A549 treated with Hydrocortisone at 1 μM for 4 hours (cell line): ENCODE measurements around the gene PRELP. TPM values are rescaled to one million over a fixed set of nuclear protein-coding genes. Genes with fewer than 3 reads are reported as not detected.

Experiments used
- total RNA-seq: library from RNA; stranded (reverse); fragments of 200-300 nt; extraction: Qiagen RNA extraction; gene quantifications from 5 replicates; pipeline ENCODE4 v1.2.3, GENCODE V29; 2022

The PRELP gene
- 0.01 TPM in 1 of 5 replicates, not detected in the others for total RNA-seq

GRCh38 chr1:203475012-203475981 is at the start of gene PRELP:
Gene PRELP (plus strand): TSS chr1:203475806. CDS start chr1:203483185, 7,379 bp downstream.

DNA sequence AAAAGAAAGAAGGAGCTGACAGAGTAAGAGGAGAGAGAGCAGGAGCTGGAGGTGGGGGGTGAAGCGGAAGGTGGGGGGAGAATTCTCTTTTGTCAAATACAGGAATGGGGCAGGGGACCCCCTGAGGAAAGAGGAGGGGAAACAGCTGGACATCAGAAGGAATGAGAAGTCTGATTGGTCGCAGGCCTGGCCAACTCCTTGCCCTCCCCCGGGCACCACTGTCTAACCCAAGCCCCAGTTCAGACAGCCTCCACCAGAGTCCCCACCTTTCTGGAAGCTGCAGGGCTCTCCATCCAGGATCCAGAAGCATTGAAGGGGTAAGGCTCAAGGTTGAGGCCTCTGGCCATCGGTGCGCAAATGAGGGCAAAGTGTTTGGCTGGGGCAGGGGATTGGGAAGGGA is 18.3 kb downstream of the PRELP start, which contains the start of gene OPTC:
Gene OPTC, plus strand, starts transcription at position 253 of the 400 bp plus-strand sequence. CDS start 1,853 bp downstream, outside the sequence.

Other genes starting within 250 kb of the PRELP start
- gene CHIT1, start 246.1 kb upstream of the PRELP start, total RNA-seq, result not detected in 5 replicates
- gene BTG2, start 170.3 kb upstream of the PRELP start, total RNA-seq, result 11.0 to 14.9 TPM (median 14.5 TPM) in 5 replicates
- 0.03 to 0.06 TPM (median 0.06 TPM) in 3 of 5 replicates, not detected in the others for gene FMOD, start 124.7 kb upstream of the PRELP start, total RNA-seq
- not detected in 5 replicates for gene OPTC, start 18.3 kb downstream of the PRELP start, total RNA-seq
- 16.6 to 29.4 TPM (median 21.2 TPM) in 5 replicates for gene ATP2B4, start 151.0 kb downstream of the PRELP start, total RNA-seq